Measurements from ENCODE around the gene IRF6.

Gene IRF6

DNA sequence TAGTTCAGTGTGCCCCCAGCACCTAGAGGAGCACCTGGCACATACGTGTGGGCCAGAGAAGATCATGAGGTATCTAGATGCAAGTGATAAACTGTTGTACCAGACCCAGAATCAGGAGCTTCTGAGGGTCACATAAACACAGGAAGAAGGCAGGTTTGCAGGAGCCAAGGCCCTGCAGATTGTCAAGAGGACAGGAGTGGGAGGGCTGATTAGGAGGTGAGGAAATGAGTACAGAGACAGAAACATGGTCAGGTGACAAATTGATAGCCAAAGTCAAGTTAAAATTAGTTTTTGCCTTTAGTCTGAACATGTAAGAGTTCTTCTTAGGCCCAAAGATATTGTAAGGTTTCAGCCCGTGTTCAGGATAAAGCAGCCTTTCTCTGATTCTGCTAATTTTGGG lies 64.1 kb downstream of the IRF6 start:
- no peaks in the 10 kb centered on the region for H3K36me3 ChIP-seq (ENCODE audit: insufficient read depth, low read length)
- H3K4me1 ChIP-seq (ENCODE audit: insufficient read depth, low read length), result no peaks in the 10 kb centered on the region
- no peaks in the 10 kb centered on the region for H3K9me3 ChIP-seq (ENCODE audit: low read length)
- H2AFZ ChIP-seq (ENCODE audit: low read depth, low read length), result no peak overlapping the region
- H3K27me3 ChIP-seq (ENCODE audit: insufficient read depth, low read length), result peaks cover 3% of the 10 kb centered on the region
- no peak overlapping the region for H3K4me3 ChIP-seq (ENCODE audit: low read length)

GRCh38 chr1:209741193-209741592 lies 64.7 kb downstream of the IRF6 start:
- H3K4me1 ChIP-seq (ENCODE audit: insufficient read depth, low read length), result no peaks in the 10 kb centered on the region
- H3K4me3 ChIP-seq (ENCODE audit: low read length), result no peak overlapping the region
- peaks cover 3% of the 10 kb centered on the region for H3K27me3 ChIP-seq (ENCODE audit: insufficient read depth, low read length)
- H3K9me3 ChIP-seq (ENCODE audit: low read length), result no peaks in the 10 kb centered on the region
- H2AFZ ChIP-seq (ENCODE audit: low read depth, low read length), result no peak overlapping the region
- no peaks in the 10 kb centered on the region for H3K36me3 ChIP-seq (ENCODE audit: insufficient read depth, low read length)

DNA sequence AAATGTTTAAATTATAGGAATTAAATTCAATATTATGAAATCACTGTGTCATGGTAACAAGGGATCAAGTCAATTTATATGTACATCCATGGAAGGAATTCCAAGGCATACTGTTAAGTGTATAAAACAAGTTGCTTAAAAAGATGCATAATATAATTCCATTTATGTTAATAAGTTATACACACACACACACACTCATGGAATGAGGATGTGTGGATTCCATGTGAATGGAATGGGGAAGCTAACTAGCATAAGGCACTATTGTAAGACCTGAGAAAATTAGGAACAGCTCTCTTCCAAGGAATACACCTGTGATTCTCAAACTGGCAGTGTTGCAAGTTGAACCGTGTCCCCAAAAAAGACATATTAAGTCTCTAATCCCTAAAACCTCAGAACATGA lies 67.7 kb downstream of the IRF6 start:
- Histone ChIP-seq H3K4me1 (ENCODE audit: insufficient read depth, low read length) (no peaks in the 10 kb centered on the region), H3K4me3 (ENCODE audit: low read length) (no peak overlapping the region), H3K27me3 (ENCODE audit: insufficient read depth, low read length) (peaks cover 3% of the 10 kb centered on the region), H3K36me3 (ENCODE audit: insufficient read depth, low read length) (no peaks in the 10 kb centered on the region), H3K9me3 (ENCODE audit: low read length) (no peaks in the 10 kb centered on the region), H2AFZ (ENCODE audit: low read depth, low read length) (no peak overlapping the region)

DNA sequence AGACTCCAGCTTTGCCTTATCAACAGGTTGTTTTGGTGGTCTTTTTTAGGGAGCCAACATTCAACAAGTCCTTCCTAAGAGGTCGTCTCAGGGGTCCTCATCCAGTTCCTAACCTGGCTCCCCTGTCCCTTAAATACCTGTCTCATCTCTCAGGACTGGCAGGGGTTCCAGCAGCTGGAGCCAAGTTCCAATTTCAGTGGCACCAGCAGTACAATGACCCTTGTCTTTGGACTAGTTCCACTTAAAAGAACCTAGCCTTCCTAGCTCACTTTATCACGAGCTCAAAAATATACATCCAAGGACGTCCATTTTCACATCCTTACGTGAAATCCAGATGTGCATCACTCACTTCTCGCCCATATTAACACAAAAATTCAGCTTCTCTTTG lies 68.8 kb downstream of the IRF6 start:
- no peak overlapping the region for H3K4me3 ChIP-seq (ENCODE audit: low read length)
- no peaks in the 10 kb centered on the region for H3K4me1 ChIP-seq (ENCODE audit: insufficient read depth, low read length)
- H2AFZ ChIP-seq (ENCODE audit: low read depth, low read length), result no peak overlapping the region
- H3K36me3 ChIP-seq (ENCODE audit: insufficient read depth, low read length), result no peaks in the 10 kb centered on the region
- H3K27me3 ChIP-seq (ENCODE audit: insufficient read depth, low read length), result peaks cover 3% of the 10 kb centered on the region
- no peaks in the 10 kb centered on the region for H3K9me3 ChIP-seq (ENCODE audit: low read length)

DNA sequence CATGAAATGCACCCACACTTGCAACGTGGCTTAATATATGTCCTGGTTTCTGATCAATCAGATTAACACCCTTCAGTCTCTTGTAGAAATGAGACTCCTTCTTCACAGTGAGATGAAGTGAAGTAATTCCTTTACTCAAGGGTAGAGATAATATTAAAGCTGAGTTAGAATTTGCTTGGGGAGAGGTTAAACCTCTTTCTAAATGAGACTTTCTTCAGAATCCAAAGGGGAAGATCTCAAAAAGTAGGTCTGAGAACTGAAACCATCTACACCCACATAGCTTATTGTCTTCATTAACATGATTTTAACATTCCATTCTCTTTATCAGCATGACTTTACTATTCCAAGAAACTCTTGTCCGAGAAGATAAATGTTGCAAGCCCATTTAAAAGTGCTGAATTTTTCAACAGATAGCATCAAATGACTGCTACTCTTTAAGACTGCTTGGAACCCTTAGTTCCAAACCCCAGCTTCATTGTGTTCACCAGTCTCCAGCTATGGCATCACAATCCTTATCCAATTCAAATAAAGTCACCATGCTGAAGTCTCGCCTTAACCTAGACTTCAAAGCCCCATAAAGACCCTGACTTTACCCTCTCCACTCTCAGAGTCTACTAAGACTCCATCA lies 69.3 kb downstream of the IRF6 start:
- Histone ChIP-seq H3K4me1 (ENCODE audit: insufficient read depth, low read length) (no peaks in the 10 kb centered on the region), H3K4me3 (ENCODE audit: low read length) (no peak overlapping the region), H3K27me3 (ENCODE audit: insufficient read depth, low read length) (peaks cover 3% of the 10 kb centered on the region), H3K9me3 (ENCODE audit: low read length) (no peaks in the 10 kb centered on the region), H3K36me3 (ENCODE audit: insufficient read depth, low read length) (no peaks in the 10 kb centered on the region), H2AFZ (ENCODE audit: low read depth, low read length) (no peak overlapping the region)
